Measurements from ENCODE around the gene ATP5IF1.

Gene ATP5IF1

DNA sequence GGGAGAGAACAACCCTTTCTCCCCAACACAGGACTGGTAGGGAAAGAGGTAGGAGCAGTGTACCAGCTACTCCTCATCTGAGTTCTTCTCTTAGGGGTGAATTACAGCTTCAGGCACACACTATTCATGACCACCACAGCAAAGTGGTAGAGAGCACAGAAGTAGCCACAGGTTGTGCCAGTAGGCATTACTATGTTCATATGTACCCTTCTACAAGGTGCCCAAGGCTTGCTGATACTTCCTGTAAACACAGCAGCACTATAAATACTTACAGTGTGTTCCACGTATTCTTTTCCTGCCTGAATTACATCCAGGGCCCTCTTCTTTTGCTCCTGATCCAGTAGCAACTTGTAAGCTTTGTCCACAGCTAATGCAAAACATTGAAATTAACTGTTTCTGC, 26.2 kb upstream of the ATP5IF1 start:
- Histone ChIP-seq H3K9me3 (ENCODE audit: severe bottlenecking) (no peaks in the 10 kb centered on the region), H3K27ac (ENCODE audit: poor library complexity, severe bottlenecking) (no peak overlapping the region), H3K36me3 (ENCODE audit: low read depth) (peaks cover 95% of the 10 kb centered on the region), H3K27me3 (ENCODE audit: insufficient read depth, poor library complexity, severe bottlenecking) (no peaks in the 10 kb centered on the region), H3K4me1 (ENCODE audit: insufficient read depth, poor library complexity, severe bottlenecking) (no peaks in the 10 kb centered on the region), H3K4me3 (ENCODE audit: severe bottlenecking) (no peak overlapping the region)
- ATAC-seq (ENCODE audit: low read depth) = no peak
- TF ChIP-seq, protein P1, sequence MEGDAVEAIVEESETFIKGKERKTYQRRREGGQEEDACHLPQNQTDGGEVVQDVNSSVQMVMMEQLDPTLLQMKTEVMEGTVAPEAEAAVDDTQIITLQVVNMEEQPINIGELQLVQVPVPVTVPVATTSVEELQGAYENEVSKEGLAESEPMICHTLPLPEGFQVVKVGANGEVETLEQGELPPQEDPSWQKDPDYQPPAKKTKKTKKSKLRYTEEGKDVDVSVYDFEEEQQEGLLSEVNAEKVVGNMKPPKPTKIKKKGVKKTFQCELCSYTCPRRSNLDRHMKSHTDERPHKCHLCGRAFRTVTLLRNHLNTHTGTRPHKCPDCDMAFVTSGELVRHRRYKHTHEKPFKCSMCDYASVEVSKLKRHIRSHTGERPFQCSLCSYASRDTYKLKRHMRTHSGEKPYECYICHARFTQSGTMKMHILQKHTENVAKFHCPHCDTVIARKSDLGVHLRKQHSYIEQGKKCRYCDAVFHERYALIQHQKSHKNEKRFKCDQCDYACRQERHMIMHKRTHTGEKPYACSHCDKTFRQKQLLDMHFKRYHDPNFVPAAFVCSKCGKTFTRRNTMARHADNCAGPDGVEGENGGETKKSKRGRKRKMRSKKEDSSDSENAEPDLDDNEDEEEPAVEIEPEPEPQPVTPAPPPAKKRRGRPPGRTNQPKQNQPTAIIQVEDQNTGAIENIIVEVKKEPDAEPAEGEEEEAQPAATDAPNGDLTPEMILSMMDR (IDR thresholded peaks at IDR 0.05; ENCODE audit: poor library complexity, severe bottlenecking) = no peak
- no peak for DNase-seq (ENCODE audit: low spot score)

GRCh38 chr1:28213315-28213714, 22.6 kb upstream of the ATP5IF1 start:
- H3K4me3 ChIP-seq (ENCODE audit: severe bottlenecking) = no peak overlapping the region
- peaks cover 64% of the 10 kb centered on the region for H3K36me3 ChIP-seq (ENCODE audit: low read depth)
- H3K27me3 ChIP-seq (ENCODE audit: insufficient read depth, poor library complexity, severe bottlenecking) = no peaks in the 10 kb centered on the region
- no peaks in the 10 kb centered on the region for H3K4me1 ChIP-seq (ENCODE audit: insufficient read depth, poor library complexity, severe bottlenecking)
- no peaks in the 10 kb centered on the region for H3K9me3 ChIP-seq (ENCODE audit: severe bottlenecking)
- TF ChIP-seq, protein P1 (IDR thresholded peaks at IDR 0.05; ENCODE audit: poor library complexity, severe bottlenecking) = no peak
- no peak overlapping the region for H3K27ac ChIP-seq (ENCODE audit: poor library complexity, severe bottlenecking)
- ATAC-seq (ENCODE audit: low read depth) (no peak), DNase-seq (ENCODE audit: low spot score) (no peak)

DNA sequence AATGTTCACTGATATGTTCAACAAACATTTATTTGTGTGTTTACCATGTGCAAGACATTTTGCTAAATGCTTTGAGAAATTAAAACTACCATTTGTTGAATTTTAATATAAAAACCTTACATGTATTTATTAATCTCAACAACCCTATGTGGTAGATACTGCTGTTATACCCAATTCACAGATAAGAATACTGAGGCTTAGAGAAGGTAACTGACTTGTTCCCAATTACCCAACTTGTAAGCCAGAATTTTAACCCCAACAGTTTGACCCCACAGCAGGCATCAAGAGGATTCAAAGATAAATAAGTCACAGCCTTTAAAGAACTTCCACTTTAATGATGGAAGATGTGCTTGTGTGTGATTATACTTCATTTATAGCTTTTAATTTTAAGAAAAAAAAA, 6.8 kb upstream of the ATP5IF1 start:
- H3K27me3 ChIP-seq (ENCODE audit: insufficient read depth, poor library complexity, severe bottlenecking) = no peaks in the 10 kb centered on the region
- DNase-seq (ENCODE audit: low spot score) (no peak), ATAC-seq (ENCODE audit: low read depth) (no peak)
- no peak overlapping the region for H3K27ac ChIP-seq (ENCODE audit: poor library complexity, severe bottlenecking)
- TF ChIP-seq, protein P1 (IDR thresholded peaks at IDR 0.05; ENCODE audit: poor library complexity, severe bottlenecking) = no peak
- no peaks in the 10 kb centered on the region for H3K9me3 ChIP-seq (ENCODE audit: severe bottlenecking)
- H3K4me1 ChIP-seq (ENCODE audit: insufficient read depth, poor library complexity, severe bottlenecking) = no peaks in the 10 kb centered on the region
- H3K4me3 ChIP-seq (ENCODE audit: severe bottlenecking) = no peak overlapping the region
- peaks cover 70% of the 10 kb centered on the region for H3K36me3 ChIP-seq (ENCODE audit: low read depth)

DNA sequence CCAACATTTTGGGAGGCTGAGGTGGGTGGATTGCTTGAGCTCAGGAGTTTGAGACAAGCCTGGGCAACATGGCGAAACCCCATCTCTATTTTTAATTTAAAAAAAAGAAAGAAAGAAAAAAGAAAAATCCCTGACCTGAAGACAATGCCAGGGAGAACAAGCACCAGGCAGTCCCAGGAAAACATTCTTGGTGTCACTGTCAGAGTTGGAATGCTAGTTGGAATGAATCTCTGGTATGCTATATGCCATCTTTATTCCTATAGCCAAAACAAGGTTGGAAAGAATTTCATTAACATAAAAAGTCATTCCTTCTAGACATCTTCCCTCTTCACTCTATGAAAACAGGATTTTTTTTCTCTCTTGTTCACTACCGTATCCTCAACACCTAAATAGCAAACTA, 5.9 kb upstream of the ATP5IF1 start:
- no peak for DNase-seq (ENCODE audit: low spot score)

DNA sequence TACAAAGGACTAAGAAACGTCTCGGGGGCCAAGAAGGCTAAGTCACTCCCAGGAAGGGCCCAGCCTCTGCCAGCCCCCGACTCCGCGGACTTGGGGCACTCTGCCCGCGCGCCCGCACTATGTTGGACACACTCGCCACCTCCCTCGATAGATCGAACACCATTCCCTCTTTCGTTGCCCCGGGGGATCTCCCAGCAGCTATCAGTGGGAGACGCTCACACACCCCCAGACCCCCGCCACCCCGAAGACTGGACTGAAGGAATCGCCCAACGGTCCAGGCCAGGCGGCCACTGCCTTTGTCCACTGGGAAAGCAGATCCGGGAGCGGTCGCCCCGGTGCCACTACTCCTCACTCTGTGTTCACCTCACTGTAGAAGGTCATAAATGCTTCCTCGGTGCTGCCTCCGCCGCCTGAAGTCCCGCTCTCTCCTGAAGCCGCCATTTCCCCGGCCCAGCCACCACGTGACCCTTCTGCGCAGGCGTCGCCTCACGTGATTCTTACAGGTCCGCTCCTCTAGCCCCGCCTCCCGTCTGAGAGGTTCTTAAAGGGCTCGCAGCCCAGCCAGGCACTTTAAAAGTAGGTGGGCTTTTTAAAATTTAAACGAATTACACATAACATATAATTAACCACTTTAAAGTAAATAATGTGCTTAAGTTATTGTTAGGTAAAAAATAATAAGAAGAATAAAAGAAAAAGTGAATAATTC, 3.2 kb upstream of the ATP5IF1 start, which contains the start of gene DNAJC8:
TSS of gene DNAJC8 (minus strand) at position 472 of the 706 bp plus-strand sequence. CDS start at position 441, 31 bp downstream.
- peak; percentile 61 for ATAC-seq (ENCODE audit: low read depth)
- H3K4me1 ChIP-seq (ENCODE audit: insufficient read depth, poor library complexity, severe bottlenecking) = no peaks in the 10 kb centered on the region
- no peaks in the 10 kb centered on the region for H3K27me3 ChIP-seq (ENCODE audit: insufficient read depth, poor library complexity, severe bottlenecking)
- TF ChIP-seq, protein P1 (IDR thresholded peaks at IDR 0.05; ENCODE audit: poor library complexity, severe bottlenecking) = no peak
- H3K4me3 ChIP-seq (ENCODE audit: severe bottlenecking) = peak within 1 kb of the TSS; percentile 80
- no peaks in the 10 kb centered on the region for H3K9me3 ChIP-seq (ENCODE audit: severe bottlenecking)
- H3K27ac ChIP-seq (ENCODE audit: poor library complexity, severe bottlenecking) = peak within 1 kb of the TSS; percentile 29
- H3K36me3 ChIP-seq (ENCODE audit: low read depth) = peaks cover 43% of the 10 kb centered on the region
- DNase-seq (ENCODE audit: low spot score) = peak; percentile 96

More for the DNA sequence above, 5.9 kb upstream of the ATP5IF1 start:
- ATAC-seq (ENCODE audit: low read depth) = no peak
- no peaks in the 10 kb centered on the region for H3K4me1 ChIP-seq (ENCODE audit: insufficient read depth, poor library complexity, severe bottlenecking)
- no peaks in the 10 kb centered on the region for H3K27me3 ChIP-seq (ENCODE audit: insufficient read depth, poor library complexity, severe bottlenecking)
- TF ChIP-seq, protein P1 (IDR thresholded peaks at IDR 0.05; ENCODE audit: poor library complexity, severe bottlenecking) = no peak
- H3K4me3 ChIP-seq (ENCODE audit: severe bottlenecking) = no peak overlapping the region
- H3K27ac ChIP-seq (ENCODE audit: poor library complexity, severe bottlenecking) = no peak overlapping the region
- no peaks in the 10 kb centered on the region for H3K9me3 ChIP-seq (ENCODE audit: severe bottlenecking)
- H3K36me3 ChIP-seq (ENCODE audit: low read depth) = peaks cover 61% of the 10 kb centered on the region
